ENCODE measurements around the gene SLC5A1.

- TF ChIP-seq GATA2 (IDR thresholded peaks at IDR 0.05; ENCODE audit: low read depth, low read length) (no peak), GATA3 (IDR thresholded peaks at IDR 0.05; ENCODE audit: low read depth, low read length) (no peak)
Observed at GRCh38 chr22:32120603-32121002, 77.5 kb downstream of the SLC5A1 start.
